WI38 (cell line): ENCODE results near the gene POC1B.
"Not testable (repeated sequence)": the region's sequence is repeated elsewhere in the genome, so short reads cannot be mapped to it uniquely, and the experiment has no call there.

ENCODE experiments used
- H3K4me3 ChIP-seq: 2 replicates; pipeline ENCODE4 v1.5.1; 2011; ENCODE audit warnings: low read depth, mild to moderate bottlenecking, control low read depth, low read length
- TF ChIP-seq, protein P1 (sequence below): IDR thresholded peaks from 2 replicates; pipeline ENCODE4 v1.5.1; 2012; ENCODE audit warnings: low read depth, mild to moderate bottlenecking, control low read depth, low read length

Gene POC1B

DNA sequence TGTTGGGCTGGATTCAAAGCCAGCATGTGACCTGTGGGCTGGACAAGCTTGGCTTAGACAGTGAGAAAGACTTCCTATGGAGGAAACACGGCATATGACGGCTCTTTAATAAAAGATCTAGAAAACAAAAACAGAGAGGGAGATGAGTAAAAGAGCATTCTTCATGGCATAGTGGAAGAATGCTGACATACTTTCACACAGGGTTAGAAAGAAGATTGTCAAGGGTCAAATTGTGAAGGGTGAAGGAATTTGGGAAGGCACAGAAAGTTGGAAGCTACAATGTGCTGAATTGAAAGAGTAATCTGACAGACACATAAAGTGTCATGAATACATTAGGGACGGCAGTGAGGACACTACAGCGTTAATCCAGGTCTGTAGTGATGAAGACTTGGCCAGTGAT lies 64.7 kb downstream of the POC1B start:
- H3K4me3 ChIP-seq: no peak overlapping the region
- TF ChIP-seq, protein P1, sequence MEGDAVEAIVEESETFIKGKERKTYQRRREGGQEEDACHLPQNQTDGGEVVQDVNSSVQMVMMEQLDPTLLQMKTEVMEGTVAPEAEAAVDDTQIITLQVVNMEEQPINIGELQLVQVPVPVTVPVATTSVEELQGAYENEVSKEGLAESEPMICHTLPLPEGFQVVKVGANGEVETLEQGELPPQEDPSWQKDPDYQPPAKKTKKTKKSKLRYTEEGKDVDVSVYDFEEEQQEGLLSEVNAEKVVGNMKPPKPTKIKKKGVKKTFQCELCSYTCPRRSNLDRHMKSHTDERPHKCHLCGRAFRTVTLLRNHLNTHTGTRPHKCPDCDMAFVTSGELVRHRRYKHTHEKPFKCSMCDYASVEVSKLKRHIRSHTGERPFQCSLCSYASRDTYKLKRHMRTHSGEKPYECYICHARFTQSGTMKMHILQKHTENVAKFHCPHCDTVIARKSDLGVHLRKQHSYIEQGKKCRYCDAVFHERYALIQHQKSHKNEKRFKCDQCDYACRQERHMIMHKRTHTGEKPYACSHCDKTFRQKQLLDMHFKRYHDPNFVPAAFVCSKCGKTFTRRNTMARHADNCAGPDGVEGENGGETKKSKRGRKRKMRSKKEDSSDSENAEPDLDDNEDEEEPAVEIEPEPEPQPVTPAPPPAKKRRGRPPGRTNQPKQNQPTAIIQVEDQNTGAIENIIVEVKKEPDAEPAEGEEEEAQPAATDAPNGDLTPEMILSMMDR: no peak

DNA sequence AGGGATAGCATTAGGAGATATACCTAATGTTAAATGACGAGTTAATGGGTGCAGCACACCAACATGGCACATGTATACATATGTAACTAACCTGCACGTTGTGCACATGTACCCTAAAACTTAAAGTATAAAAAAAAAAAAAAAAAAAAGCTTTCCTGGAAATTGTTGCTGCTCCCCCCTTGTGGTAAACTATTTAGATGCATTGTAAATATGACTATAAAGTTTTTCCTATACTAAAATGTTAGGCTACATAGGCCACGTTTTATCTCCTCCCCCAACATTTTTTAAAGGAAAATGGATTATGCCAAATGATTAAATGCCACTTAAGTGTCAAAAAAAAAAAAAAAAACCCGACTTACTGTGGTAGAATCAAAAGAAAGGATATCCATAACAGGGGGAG lies 66.6 kb downstream of the POC1B start:
- H3K4me3 ChIP-seq: not testable (repeated sequence)

DNA sequence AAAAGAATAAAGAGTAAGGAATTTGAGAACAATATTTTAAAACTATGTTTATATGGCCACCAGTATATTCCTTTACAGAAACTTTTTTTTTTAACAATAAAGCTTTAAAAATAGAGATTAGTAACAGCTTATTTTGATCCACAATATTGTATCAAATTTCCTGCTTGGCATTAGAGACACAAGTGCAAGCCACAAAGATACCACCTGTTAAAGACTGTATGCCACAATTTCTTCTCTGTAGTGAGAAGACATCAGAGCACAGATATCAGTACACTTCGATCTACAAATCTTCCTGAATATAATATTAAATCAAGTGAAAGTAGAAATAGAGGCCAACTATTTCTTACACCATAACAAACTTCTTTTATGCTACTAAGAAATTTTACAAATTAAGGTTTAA lies 69.3 kb downstream of the POC1B start:
- TF ChIP-seq, protein P1: no peak

DNA sequence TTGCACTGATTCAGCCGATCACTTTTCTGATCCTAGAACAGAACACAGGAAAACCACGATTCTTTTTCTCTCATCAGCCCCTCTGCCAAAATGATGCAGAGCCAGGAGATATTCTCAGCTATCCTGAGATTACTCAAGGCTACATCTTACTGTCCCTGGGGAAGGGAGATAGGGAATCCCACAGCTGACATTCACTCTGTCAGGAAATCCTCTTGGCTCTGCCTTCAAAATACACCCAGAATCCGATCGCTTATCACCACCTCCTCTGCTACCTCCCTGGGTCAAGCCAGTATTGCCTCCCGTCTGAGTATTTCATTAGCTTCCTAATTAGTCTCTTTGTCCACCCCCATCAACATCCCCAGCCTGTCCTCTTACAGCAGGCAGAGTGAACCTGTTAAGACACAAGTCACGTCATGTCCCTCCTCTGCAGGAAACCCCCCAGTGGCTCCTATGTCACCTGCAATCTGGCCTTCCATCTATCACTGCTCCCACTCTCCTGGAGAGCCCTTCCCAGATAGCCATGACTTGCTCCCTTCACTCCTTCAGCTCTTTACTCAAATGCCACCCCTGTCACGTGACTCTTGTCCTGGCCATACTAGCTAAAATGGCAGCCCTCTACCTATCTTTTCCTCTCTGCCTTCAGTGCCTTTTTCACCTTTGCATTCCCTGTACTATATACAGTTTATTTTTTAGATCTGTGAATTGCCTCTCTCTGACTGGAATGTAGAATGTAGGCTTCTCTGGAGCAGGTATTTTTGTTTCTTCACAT lies 71.6 kb downstream of the POC1B start:
- TF ChIP-seq, protein P1: no peak
- H3K4me3 ChIP-seq: no peak overlapping the region

More for the DNA sequence above, 69.3 kb downstream of the POC1B start:
- H3K4me3 ChIP-seq: no peak overlapping the region

DNA sequence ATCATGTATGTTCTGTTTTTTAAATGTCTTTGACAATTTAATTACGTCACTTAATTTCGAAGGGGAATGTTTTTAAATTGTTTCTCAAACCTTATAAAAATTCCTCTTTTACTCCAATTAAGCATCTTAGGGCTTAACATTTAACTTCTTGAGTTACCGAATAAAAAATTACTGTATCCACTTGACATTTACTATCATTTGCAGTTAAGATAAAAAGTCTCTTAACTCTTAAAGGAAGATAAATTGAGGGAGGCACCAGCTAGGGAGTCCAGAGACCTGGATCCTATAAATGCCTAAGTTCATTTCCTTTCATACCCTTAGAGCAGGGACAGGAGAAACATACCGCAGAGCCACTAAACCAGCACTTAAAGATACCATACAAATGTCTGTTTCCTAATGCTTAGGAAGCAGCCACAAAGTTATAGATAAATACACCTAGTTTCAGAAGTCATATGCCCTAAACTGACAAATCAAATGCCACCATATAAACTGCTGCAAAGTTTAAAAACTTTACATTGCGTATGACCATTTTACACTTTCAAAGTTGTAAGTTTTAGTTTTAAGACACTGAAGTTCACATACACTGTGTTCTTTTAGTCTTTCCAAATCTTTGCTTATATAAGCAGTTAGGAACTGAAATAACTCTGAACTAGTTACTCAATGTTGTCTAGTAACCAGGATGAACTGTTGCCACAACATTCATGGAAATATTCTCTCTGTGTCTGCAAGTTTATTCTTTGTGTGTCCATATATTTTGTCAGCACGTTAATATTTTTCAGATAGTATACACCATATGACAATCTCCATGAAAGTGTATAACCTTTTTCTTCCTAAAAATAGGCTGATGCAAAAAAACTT lies 72.5 kb downstream of the POC1B start:
- TF ChIP-seq, protein P1: no peak
- H3K4me3 ChIP-seq: no peak overlapping the region

DNA sequence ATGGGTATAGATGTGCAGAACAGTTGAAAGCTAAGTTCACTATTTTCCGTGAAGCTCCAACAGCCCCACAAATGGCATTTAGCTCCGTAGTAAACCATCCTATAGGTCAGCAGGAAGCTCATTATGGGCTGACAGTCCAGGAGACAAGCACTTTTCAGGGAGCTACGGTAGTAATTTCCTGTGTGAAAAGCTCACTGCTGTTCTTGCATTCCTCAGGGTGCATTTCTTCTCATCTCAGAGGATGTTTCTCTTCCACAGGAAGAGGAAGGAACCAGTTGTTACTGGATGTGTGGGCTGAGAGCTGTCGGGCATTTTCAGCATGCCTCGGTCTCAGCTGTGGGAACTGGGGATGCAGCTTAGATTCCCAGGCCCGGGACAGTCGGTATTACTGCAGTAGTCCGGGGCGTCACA lies 74.0 kb downstream of the POC1B start:
- TF ChIP-seq, protein P1: no peak
- no peak overlapping the region; the same call in 1 of the 2 replicates for H3K4me3 ChIP-seq

DNA sequence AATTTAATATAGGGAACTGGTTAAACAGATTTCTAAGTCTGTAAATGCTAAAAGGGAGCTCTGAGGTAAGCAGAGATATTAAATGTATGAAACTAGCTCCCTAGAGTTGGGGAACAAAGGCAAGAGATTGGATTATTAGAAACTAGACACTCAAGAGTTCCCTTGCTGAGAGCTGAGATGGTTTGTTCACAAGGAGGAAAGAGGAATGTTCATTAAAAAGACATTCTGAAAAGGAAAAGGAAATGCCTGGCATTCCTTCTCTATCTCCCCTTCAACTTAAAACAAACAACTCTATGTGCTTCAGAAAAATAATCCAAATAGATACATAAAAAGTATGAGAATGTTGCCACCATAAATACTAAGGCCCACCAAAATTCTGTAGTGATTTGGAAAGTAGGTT lies 74.9 kb downstream of the POC1B start:
- TF ChIP-seq, protein P1: no peak
- H3K4me3 ChIP-seq: no peak overlapping the region
